Activated T-helper 1 cell treated with Interleukin-2 at 50 U/mL for 16 hours (primary cell): ENCODE data around the gene CNOT10.
"Not testable (repeated sequence)": the region's sequence is repeated elsewhere in the genome, so short reads cannot be mapped to it uniquely, and the experiment has no call there.

Source experiments
- DNase-seq: peaks from one replicate; pipeline ENCODE4 v3.0.0-alpha.2; 2020; ENCODE audit warnings: low read depth

The CNOT10 gene

DNA sequence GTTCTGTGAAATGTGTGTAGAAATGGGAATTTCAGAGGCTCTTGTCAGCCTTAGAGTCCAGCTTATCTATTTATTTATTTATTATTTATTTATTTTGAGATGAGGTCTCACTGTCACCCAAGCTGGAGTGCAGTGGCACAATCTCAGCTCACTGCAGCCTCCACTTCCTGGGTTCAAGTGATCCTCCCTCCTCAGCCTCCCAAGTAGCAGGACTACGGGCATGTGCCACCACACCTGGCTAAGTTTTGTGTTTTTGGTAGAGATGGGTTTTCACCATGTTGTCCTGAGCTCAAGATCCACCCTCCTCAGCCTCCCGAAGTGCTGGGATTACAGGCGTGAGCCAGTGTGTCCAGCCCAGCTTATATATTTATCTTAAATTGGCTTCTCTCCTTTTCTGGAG, 11.5 kb downstream of the CNOT10 start:
- no peak for DNase-seq

DNA sequence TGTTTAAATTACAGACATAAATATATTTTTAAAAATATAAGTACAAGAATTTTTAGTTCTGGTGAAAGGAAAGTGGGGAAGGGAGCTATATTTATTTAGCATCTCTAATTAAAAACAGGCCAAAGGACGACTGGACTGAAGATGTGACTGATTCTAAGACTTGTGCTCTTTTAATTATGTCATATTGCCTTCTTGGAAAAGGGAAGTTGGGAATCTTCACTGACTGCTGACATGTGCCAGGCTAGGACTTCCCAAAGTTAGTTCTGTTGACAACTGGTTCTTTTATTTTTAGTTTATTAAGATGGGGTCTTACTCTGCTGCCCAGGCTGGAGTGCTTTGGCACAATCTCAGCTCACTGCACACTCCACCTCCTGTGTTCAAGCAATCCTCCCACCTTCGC, 13.5 kb downstream of the CNOT10 start:
- no peak for DNase-seq

DNA sequence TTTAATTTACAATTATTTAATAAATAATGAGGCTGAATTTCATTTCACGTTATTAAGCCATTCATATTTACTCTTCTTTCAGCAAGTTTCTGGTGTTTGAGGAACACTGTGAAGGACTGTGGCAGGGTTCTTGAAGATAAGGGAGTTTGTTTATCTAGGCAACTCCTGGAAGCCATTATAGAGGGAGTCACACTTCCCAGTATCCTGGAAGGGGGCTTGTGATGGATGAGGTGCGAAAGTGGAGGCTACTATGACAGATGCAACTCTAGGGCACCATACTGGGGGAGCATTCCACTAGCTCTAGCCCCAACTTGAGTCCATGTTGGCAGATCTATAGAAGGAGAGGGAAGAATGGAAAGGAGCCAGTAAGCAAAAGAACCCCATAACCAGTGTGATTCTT, 14.4 kb downstream of the CNOT10 start:
- no peak for DNase-seq

GRCh38 chr3:32700244-32700643, 15.3 kb downstream of the CNOT10 start:
- no peak for DNase-seq

GRCh38 chr3:32703491-32703972, 18.5 kb downstream of the CNOT10 start:
- DNase-seq: no peak

DNA sequence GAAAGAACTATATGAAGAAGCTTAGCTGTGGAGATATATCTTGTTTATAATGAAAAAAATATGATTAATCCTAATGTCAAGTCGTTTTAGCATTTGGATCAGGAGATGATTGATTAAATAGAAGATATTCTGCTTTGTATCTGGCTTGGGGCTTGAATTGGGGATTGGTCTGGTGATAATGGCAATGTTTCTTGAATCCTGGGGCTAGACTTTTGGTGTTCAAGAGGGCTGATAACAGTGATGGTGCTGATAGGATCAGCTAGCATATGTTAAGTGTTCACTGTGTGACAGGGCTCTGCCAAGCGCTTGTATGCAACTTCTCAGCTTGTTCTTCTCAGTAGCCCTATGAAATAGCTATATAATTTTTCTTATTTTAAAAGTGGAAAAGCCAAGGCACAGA, 20.2 kb downstream of the CNOT10 start:
- DNase-seq: no peak

DNA sequence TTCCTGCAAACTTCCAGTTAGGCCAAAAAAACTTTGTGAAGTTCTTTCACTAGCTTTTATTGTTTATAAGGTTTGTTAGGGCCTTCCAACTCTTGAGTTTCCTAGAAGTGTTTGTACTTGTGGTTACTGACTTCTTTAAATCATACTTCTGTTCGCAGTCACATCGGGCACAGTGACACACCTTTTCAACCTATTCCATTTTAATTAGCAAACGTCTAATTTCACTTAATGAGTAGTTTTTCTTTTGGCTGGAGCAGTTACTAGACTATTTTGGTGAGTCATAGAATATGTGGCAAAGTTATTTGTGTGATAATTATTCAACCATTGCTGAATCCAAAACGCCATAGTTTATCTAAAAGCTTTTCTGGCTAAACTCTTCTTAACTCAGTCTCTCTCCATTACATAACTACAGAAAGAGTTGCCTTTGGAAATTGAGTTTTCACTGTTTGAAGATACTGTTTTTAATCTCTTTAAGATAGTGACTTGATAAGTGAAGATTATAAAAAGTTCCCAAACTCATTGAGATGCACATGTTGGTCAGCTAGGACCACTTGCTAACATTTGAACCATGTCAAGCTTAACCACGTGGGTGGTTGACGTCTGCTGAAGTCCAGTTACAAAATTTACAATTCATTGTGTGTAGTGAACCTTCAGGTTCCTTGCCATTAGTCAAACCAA, 21.5 kb downstream of the CNOT10 start:
- no peak for DNase-seq

GRCh38 chr3:32707026-32707370, 22.0 kb downstream of the CNOT10 start:
- DNase-seq: no peak

- no peak for DNase-seq
Measured at GRCh38 chr3:32708672-32709283, 23.8 kb downstream of the CNOT10 start.

GRCh38 chr3:32709346-32709745, 24.4 kb downstream of the CNOT10 start:
- DNase-seq: no peak

GRCh38 chr3:32712506-32713055, 27.6 kb downstream of the CNOT10 start:
- DNase-seq: no peak

- no peak for DNase-seq
Measured at GRCh38 chr3:32713181-32713580, 28.2 kb downstream of the CNOT10 start.

- no peak for DNase-seq
Measured at GRCh38 chr3:32719335-32719734, 34.3 kb downstream of the CNOT10 start.

DNA sequence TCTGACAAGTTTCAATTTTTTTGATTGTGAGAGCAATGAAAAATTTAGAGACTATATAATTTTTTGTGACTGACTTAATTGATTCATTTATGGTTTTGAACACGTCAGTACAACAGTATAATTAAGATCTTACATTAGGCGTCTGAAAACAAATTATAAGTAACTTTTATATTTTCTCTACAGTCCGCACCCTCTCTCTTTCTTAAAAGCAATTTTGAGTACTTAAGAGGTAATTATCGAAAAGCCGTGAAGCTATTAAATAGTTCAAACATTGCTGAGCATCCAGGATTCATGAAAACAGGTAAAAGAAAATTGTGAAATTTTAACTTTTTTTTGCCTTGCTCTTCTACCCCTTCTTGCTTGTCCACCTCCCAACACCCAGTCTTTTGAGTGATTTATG, 34.9 kb downstream of the CNOT10 start:
- DNase-seq: no peak

GRCh38 chr3:32725721-32726120, 40.7 kb downstream of the CNOT10 start:
- DNase-seq: no peak

DNA sequence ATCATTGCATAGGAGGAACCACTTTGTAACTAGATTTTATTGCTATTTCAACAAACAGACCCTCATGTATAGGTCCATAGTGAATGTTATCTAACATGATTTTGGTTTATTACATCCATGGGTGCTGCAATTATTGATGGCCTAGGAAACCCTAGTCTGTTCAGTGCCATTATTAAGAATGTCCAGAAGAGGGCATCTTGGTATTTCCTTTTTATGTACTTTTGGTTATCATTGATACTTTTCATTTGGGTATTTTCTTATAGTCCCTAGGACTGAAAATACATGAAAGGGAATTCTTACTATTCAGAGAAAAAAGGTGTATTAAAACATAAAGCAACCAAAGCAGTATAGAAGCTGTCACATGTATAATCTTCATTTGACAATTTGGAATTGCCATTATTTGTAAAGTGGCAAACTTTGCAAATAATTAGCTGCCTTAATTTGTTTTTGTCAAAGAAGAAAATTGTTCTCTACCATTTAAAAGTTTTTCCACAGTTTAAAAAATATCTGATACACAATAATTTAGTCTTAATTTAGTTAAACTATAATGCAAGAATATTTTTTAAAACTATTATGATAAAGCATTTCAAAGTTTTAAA, 48.7 kb downstream of the CNOT10 start:
- no peak for DNase-seq

- DNase-seq: no peak
Measured at GRCh38 chr3:32734756-32735155, 49.8 kb downstream of the CNOT10 start.

DNA sequence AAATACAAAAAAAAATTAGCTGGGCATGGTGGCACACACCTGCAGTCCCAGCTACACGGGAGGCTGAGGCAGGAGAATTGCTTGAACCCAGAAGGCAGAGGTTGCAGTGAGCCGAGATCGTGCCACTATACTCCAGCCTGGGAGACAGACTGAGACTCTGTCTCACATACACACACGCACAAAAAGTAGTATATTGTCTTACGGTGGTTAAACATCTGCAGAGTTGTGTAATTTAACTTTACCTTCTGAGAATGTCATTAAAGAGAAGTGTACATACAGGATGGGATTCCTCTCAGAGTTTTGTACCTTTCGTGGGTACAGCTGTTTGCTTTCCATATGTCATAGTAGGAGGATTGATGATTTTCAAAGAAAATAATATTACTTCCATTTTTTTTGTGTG, 58.5 kb downstream of the CNOT10 start:
- not testable (repeated sequence) for DNase-seq

GRCh38 chr3:32743934-32744333, 58.9 kb downstream of the CNOT10 start:
- DNase-seq: no peak

- DNase-seq: no peak
Measured at GRCh38 chr3:32751377-32751776, 66.4 kb downstream of the CNOT10 start.

- DNase-seq: no peak
Measured at GRCh38 chr3:32755761-32756160, 70.8 kb downstream of the CNOT10 start.

GRCh38 chr3:32757618-32758374, 72.8 kb downstream of the CNOT10 start:
- no peak for DNase-seq

- DNase-seq: no peak
Measured at GRCh38 chr3:32758375-32758753, 73.4 kb downstream of the CNOT10 start.
